Heart left ventricle (tissue), 16 donors: Measurements from ENCODE around the gene PEF1. TPM values are rescaled to one million over a fixed set of nuclear protein-coding genes. Genes with fewer than 3 reads are reported as not detected.
A peak's percentile ranks its signal among the peaks of the same experiment; 100 is the strongest.

ENCODE experiments used
- ATAC-seq, 4 donors: fragments of 200-7000 bp; cut with Tn5 transposase; one replicate each; pipeline ENCODE4 v1.9.1; 2020 to 2022; ENCODE audit warnings: moderate library complexity in 4 of 4, mild to moderate bottlenecking in 3 of 4, moderate number of reproducible peaks in 1 of 4
- DNase-seq, 5 donors: peaks; one replicate each; pipeline ENCODE4 v3.0.0-alpha.2; 2020
- H3K27ac ChIP-seq, 12 donors: fragments of 200-600 bp; sonication (generic) in 4 of 12; one replicate each; pipeline versions ENCODE4 v1.5.0 to v1.8.0; 2016 to 2022; ENCODE audit warnings: mild to moderate bottlenecking in 2 of 12
- H3K27me3 ChIP-seq, 9 donors: fragments of 200-600 bp; sonication (generic) in 2 of 9; one replicate each; pipeline versions ENCODE4 v1.5.1 to v1.8.0; 2016 to 2022; ENCODE audit warnings: mild to moderate bottlenecking in 3 of 9
- H3K36me3 ChIP-seq, 9 donors: fragments of 200-600 bp; sonication (generic) in 2 of 9; one replicate each; pipeline versions ENCODE4 v1.5.0 to v1.8.0; 2018 to 2022; ENCODE audit warnings: mild to moderate bottlenecking in 2 of 9
- H3K4me1 ChIP-seq, 12 donors: fragments of 200-600 bp; sonication (generic) in 4 of 12; one replicate each; pipeline versions ENCODE4 v1.5.0 to v1.8.0; 2016 to 2022; ENCODE audit warnings: mild to moderate bottlenecking in 3 of 12
- H3K4me3 ChIP-seq, 12 donors: fragments of 200-600 bp; sonication (generic) in 4 of 12; one replicate each; pipeline versions ENCODE4 v1.5.0 to v1.8.0; 2017 to 2022; ENCODE audit warnings: mild to moderate bottlenecking in 9 of 12, moderate library complexity in 4 of 12
- H3K9me3 ChIP-seq, 12 donors: fragments of 200-600 bp; sonication (generic) in 4 of 12; one replicate each; pipeline versions ENCODE4 v1.5.0 to v1.8.0; 2016 to 2022; ENCODE audit warnings: mild to moderate bottlenecking in 1 of 12
- POLR2A ChIP-seq, 2 donors: fragments of 450-650 bp; IDR thresholded peaks; one replicate each; pipeline ENCODE4 v1.6.1; 2017; ENCODE audit warnings: antibody characterized with exemption in 2 of 2, mild to moderate bottlenecking in 2 of 2, moderate library complexity in 2 of 2
- WGBS, 4 donors: extraction: QIAGEN DNeasy Blood & Tissue Kit in 2 of 4; methylation state at CpG; one replicate each; pipeline versions ENCODE4 v1.1.5 to v1.1.7; 2013 to 2018; 5-methylcytosine and 5-hydroxymethylcytosine counted together
- intact Hi-C, 10 donors: fragments of 100-400 bp; cut with DNase I; formaldehyde crosslinking; loops; one replicate each; pipeline versions ENCODE4 v1.11.1 to v1.14.2; 2022
- polyA plus RNA-seq, 2 donors: library from polyadenylated mRNA; stranded (reverse); fragments of 200-250 nt; gene quantifications; one replicate each; pipeline ENCODE4 v1.2.3, GENCODE V29; 2013
- total RNA-seq, 9 donors: library from RNA; depleted of rRNA in 2 of 9; stranded (reverse); fragments of >200 nt in 2 of 9; fragmentation: NEBNext Ultra II Directional in 3 of 9; extraction: Animal tissue kit (Norgen Biotek cat#: 25700) in 3 of 9; gene quantifications; one replicate each; pipeline versions ENCODE4 v1.1.0 to v1.2.4, GENCODE V29; 2016 to 2023
- TF ChIP-seq, protein P1 (sequence below), 12 donors: fragments of 200-600 bp; sonication (generic) in 4 of 12; IDR thresholded peaks; one replicate each; pipeline versions ENCODE4 v1.5.0 to v1.8.0; 2018 to 2022; ENCODE audit warnings: antibody characterized with exemption in 12 of 12, mild to moderate bottlenecking in 5 of 12
- donor health status: ischemic (EF 13 %, LVEDD 7.1; RV severe dilation, severe dysfunction).
- donor health status: healthy with polysubstance abuse.
- donor health status: DM: no; HTN: yes; CAD: no.
- donor health status: DM: no; HTN: no; CAD: no.
- donor health status: ischemic (EF 25% LVEDD 6.9; RV normal size, moderate dysfunction).
- donor health status: ischemic (EF 25% LVEDD 5.7; RV mildly dilated, moderate dysfunction).
- donor health status: healthy.
- donor health status: DM: yes; HTN: yes; CAD: no.
- donor health status: ischemic (EF 35%, LVEDD 5.7; RV mildly dilated, moderate dysfunction).
- donor health status: nonischemic (EF 11% LVEDD 7.7; RV severe dilation, severe dysfunction).
- donor health status: DM: yes; HTN: yes; CAD: no.
- donor health status: PGD.
- donor health status: ischemic (EF 29% LVEDD 5.4; RV normal size, mild dysfunction).
- donor health status: nonischemic (EF 23%, LVEDD 6.1; RV moderate dilation, normal function).

The PEF1 gene
- total and polyA plus RNA-seq, 11 donors, result 32.2 to 106 (median 42.4) TPM

- DNase-seq (no peak), ATAC-seq (no peak)
- no peaks in the 10 kb centered on the region for H3K9me3 ChIP-seq
- TF ChIP-seq, protein P1, sequence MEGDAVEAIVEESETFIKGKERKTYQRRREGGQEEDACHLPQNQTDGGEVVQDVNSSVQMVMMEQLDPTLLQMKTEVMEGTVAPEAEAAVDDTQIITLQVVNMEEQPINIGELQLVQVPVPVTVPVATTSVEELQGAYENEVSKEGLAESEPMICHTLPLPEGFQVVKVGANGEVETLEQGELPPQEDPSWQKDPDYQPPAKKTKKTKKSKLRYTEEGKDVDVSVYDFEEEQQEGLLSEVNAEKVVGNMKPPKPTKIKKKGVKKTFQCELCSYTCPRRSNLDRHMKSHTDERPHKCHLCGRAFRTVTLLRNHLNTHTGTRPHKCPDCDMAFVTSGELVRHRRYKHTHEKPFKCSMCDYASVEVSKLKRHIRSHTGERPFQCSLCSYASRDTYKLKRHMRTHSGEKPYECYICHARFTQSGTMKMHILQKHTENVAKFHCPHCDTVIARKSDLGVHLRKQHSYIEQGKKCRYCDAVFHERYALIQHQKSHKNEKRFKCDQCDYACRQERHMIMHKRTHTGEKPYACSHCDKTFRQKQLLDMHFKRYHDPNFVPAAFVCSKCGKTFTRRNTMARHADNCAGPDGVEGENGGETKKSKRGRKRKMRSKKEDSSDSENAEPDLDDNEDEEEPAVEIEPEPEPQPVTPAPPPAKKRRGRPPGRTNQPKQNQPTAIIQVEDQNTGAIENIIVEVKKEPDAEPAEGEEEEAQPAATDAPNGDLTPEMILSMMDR (IDR thresholded peaks at IDR 0.05), result no peak
- no peak for TF ChIP-seq POLR2A (IDR thresholded peaks at IDR 0.05)
- H3K36me3 ChIP-seq, result peaks cover 0 to 12% (median 0%) of the 10 kb centered on the region in 9 donors
- no peaks in the 10 kb centered on the region for H3K27me3 ChIP-seq
- intact Hi-C loops, result no loop called here
- no peak overlapping the region for H3K4me3 ChIP-seq
- peak overlapping the region in 11 of 12 donors; percentile 45 to 98 (median 70) for H3K27ac ChIP-seq
- peaks cover 0 to 68% (median 44%) of the 10 kb centered on the region in 12 donors for H3K4me1 ChIP-seq
- WGBS, 4 donors, result 59 to 72% (median 64%) methylated on average over 2 of the region's 2 CpGs
These were observed 3.5 kb upstream of the PEF1 start for GRCh38 chr1:31648190-31648589.

DNA sequence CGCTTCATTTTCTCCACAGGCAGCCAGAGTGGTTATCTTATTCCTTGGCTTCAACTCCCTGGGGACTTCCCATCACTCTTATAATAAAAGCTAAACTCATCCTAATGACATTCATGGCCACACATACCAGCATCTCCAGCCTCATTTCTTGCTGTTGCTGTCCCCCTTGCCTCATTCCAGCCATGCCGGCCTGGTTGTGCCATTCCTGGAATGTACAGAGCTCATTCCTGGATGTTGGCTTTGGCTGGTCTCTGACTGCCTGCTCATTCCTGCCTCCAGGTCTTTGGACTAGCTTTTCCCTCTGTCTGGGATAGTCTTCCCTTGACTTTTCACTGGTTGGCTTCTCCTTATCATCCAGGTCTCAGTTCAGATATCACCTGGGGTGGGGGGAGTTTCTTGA is 2.4 kb upstream of the PEF1 start:
- peaks cover 0 to 10% (median 0%) of the 10 kb centered on the region in 9 donors for H3K36me3 ChIP-seq
- no peak overlapping the region for H3K4me3 ChIP-seq
- H3K4me1 ChIP-seq, result peaks cover 0 to 79% (median 54%) of the 10 kb centered on the region in 12 donors
- no peak for TF ChIP-seq POLR2A (IDR thresholded peaks at IDR 0.05)
- TF ChIP-seq, protein P1 (IDR thresholded peaks at IDR 0.05), result no peak
- H3K27ac ChIP-seq, result peak overlapping the region in 9 of 12 donors; percentile 63 to 98 (median 73)
- H3K9me3 ChIP-seq, result no peaks in the 10 kb centered on the region
- DNase-seq (no peak), ATAC-seq (no peak)
- 46 to 63% (median 61%) methylated on average over 2 of the region's 2 CpGs for WGBS, 4 donors
- no peaks in the 10 kb centered on the region for H3K27me3 ChIP-seq
- intact Hi-C loops, result no loop called here

DNA sequence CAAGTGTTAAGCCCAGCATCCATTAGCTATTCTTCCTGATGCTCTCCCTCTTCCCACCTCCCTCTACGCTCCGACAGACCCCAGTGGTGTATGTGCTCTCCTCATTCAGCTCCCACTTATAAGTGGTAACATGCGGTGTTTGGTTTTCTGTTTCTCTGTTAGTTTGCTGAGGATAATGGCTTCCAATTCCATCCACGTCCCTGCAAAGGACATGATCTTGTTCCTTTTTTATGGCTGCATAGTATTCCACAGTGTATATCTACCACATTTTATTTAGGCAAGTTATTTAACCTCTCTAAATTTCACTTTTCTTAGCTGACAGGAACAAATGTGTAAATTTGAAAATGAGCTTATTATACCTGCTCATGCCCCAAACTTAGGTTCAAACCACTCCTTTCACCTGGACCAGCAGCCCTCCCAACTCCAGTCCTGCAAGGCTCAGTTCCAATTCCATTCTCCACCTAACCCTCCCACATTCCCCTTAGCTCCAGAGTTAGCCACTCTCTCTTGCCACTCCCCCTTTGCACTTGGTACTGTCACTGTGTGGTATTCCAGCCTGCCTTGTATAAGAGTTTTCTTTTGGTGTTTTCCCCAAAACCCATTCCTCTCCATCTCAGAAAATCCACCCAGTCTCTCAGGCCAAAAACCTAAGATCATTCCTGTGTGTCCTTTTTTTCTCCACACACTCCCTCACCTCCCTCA is 1.7 kb upstream of the PEF1 start:
- Histone ChIP-seq H3K9me3 (no peaks in the 10 kb centered on the region), H3K36me3 (peaks cover 0 to 4% (median 0%) of the 10 kb centered on the region in 9 donors), H3K27me3 (no peaks in the 10 kb centered on the region), H3K27ac (peak overlapping the region in 9 of 12 donors; percentile 0 to 98 (median 73)), H3K4me1 (peaks cover 0 to 86% (median 57%) of the 10 kb centered on the region in 12 donors), H3K4me3 (no peak overlapping the region)
- intact Hi-C loops, result no loop called here
- WGBS, 4 donors, result 93 to 99% (median 97%) methylated on average over 4 of the region's 4 CpGs
- DNase-seq (no peak), ATAC-seq (no peak)
- TF ChIP-seq, protein P1 (IDR thresholded peaks at IDR 0.05), result no peak
- no peak for TF ChIP-seq POLR2A (IDR thresholded peaks at IDR 0.05)

GRCh38 chr1:31645274-31645568 is 545 bp upstream of the PEF1 start:
- H3K27me3 ChIP-seq, result no peaks in the 10 kb centered on the region
- peaks cover 0 to 4% (median 0%) of the 10 kb centered on the region in 9 donors for H3K36me3 ChIP-seq
- intact Hi-C loops, result loop anchor here in 1 of 10 donors (2.0 kb wide), 1 partner anchor 70 kb away; no protein-coding TSS in a partner anchor
- 1 to 2% (median 1%) methylated on average over 11 of the region's 11 CpGs for WGBS, 4 donors
- H3K9me3 ChIP-seq, result no peaks in the 10 kb centered on the region
- DNase-seq (no peak), ATAC-seq (no peak)
- TF ChIP-seq POLR2A (IDR thresholded peaks at IDR 0.05), result no peak
- TF ChIP-seq, protein P1 (IDR thresholded peaks at IDR 0.05), result no peak
- peak overlapping the region; percentile 94 to 100 (median 98) for H3K27ac ChIP-seq
- peak overlapping the region; percentile 78 to 99 (median 86) for H3K4me3 ChIP-seq
- peaks cover 0 to 86% (median 58%) of the 10 kb centered on the region in 12 donors for H3K4me1 ChIP-seq
